ENCODE data around the gene PRND. TPM values are rescaled to one million over a fixed set of nuclear protein-coding genes. Genes with fewer than 3 reads are reported as not detected.

PRND gene
- total and polyA plus RNA-seq, 2 donors (not counting 3 experiments of a cell fraction or from before 2014, with no cell fraction given) = 0.18 TPM; not detected in 1

- ChIA-PET POLR2A (no interaction called here), CTCF (interaction anchor here (1.0 kb wide), 1 partner anchor 61 kb away, joined by 4 read pairs; no protein-coding TSS in a partner anchor)
- no peak overlapping the region for H3K27ac ChIP-seq (ENCODE audit: insufficient read depth, low read depth, low read length)
- no peak overlapping the region for H3K4me3 ChIP-seq (replicated peaks in 1 of 3; ENCODE audit: insufficient read depth in 1 of 3, low read depth in 1 of 3, low read length in 3 of 3)
- dilution Hi-C loops (cut with MboI; ENCODE audit: extremely low pct_ligation_motif_present, low sequenced_read_pairs) = no loop called here
- H3K4me1 ChIP-seq (ENCODE audit: control insufficient read depth, extremely low read depth, insufficient read depth, low read length) = no peaks in the 10 kb centered on the region
- TF ChIP-seq MYC (IDR thresholded peaks at IDR 0.05; ENCODE audit: low read depth, low read length) (no peak), POLR2AphosphoS5 (IDR thresholded peaks at IDR 0.05; ENCODE audit: insufficient read depth, low read depth, low read length) (no peak), EZH2 (IDR thresholded peaks at IDR 0.05; ENCODE audit: borderline replicate concordance, low read depth, low read length, severe bottlenecking) (no peak), FOS (IDR thresholded peaks at IDR 0.05; ENCODE audit: borderline replicate concordance, insufficient read depth, low read length) (no peak), CTCF (IDR thresholded peaks at IDR 0.05; ENCODE audit: extremely low read depth in 1 of 2, insufficient read depth in 1 of 2, low read depth in 1 of 2, low read length in 2 of 2) (no peak), GATA2 (IDR thresholded peaks at IDR 0.05; ENCODE audit: insufficient read depth, insufficient read length, low read depth, low read length) (no peak), JUN (IDR thresholded peaks at IDR 0.05; ENCODE audit: borderline replicate concordance, insufficient read depth, insufficient read length, low read depth) (no peak), POLR2A (IDR thresholded peaks at IDR 0.05; ENCODE audit: low read depth, low read length) (no peak)
- TF ChIP-seq, protein P1, sequence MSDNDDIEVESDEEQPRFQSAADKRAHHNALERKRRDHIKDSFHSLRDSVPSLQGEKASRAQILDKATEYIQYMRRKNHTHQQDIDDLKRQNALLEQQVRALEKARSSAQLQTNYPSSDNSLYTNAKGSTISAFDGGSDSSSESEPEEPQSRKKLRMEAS (IDR thresholded peaks at IDR 0.05; ENCODE audit: insufficient read depth, insufficient read length) = no peak
- H3K36me3 ChIP-seq (ENCODE audit: control insufficient read depth in 2 of 2, extremely low read depth in 1 of 2, insufficient read depth in 2 of 2, low read length in 2 of 2) = no peaks in the 10 kb centered on the region
- peaks cover 15 to 19% of the 10 kb centered on the region in 2 experiments for H3K27me3 ChIP-seq (ENCODE audit: control insufficient read depth in 2 of 2, insufficient read depth in 2 of 2, low read length in 2 of 2)
- DNase-seq (ENCODE audit: low read depth, low spot score) (no peak), FAIRE-seq (no peak)
- intact Hi-C loops (cut with micrococcal nuclease) = no loop called here
- no peak overlapping the region for H3K4me2 ChIP-seq (ENCODE audit: insufficient read depth, low read length)
- H3K79me2 ChIP-seq (ENCODE audit: control insufficient read depth, insufficient read depth, low read length) = no peaks in the 10 kb centered on the region
- H4K20me1 ChIP-seq (replicated peaks; ENCODE audit: control insufficient read depth, extremely low read depth, insufficient read depth, low read length) = no peaks in the 10 kb centered on the region
- H3K9me1 ChIP-seq (replicated peaks; ENCODE audit: control insufficient read depth, extremely low read depth, insufficient read depth, low read length) = no peaks in the 10 kb centered on the region
- H2AFZ ChIP-seq (ENCODE audit: low read depth, low read length) = no peak overlapping the region
- H3K9me3 ChIP-seq (replicated peaks; ENCODE audit: control insufficient read depth, insufficient read depth, low read length) = no peaks in the 10 kb centered on the region
- BruUV-seq (replicated peaks) = no TSS peak
- no peak overlapping the region for H3K9ac ChIP-seq (replicated peaks; ENCODE audit: extremely low read depth, insufficient read depth, low read length)
Measured at GRCh38 chr20:4674672-4675071, 47.0 kb upstream of the PRND start.

All from endothelial cell of umbilical vein (primary cell).